ENCODE measurements around the gene CDA.
A peak's percentile ranks its signal among the peaks of the same experiment; 100 is the strongest.

The CDA gene

GRCh38 chr1:20615946-20616846 is 27.3 kb downstream of the CDA start:
- DNase-seq (ENCODE audit: low read depth), result no peak

- DNase-seq (ENCODE audit: low read depth), result no peak
Measured at GRCh38 chr1:20616847-20617487, 28.1 kb downstream of the CDA start.

GRCh38 chr1:20618550-20618949 is 29.7 kb downstream of the CDA start:
- DNase-seq (ENCODE audit: low read depth), result no peak

- no peak for DNase-seq (ENCODE audit: low read depth)
Measured at GRCh38 chr1:20619999-20620398, 31.1 kb downstream of the CDA start.

GRCh38 chr1:20621012-20621411 is 32.1 kb downstream of the CDA start:
- no peak for DNase-seq (ENCODE audit: low read depth)

GRCh38 chr1:20624709-20625108 is 35.8 kb downstream of the CDA start:
- no peak for DNase-seq (ENCODE audit: low read depth)

GRCh38 chr1:20625176-20626097 is 36.5 kb downstream of the CDA start:
- no peak for DNase-seq (ENCODE audit: low read depth)

GRCh38 chr1:20626098-20626427 is 37.2 kb downstream of the CDA start:
- no peak for DNase-seq (ENCODE audit: low read depth)

- DNase-seq (ENCODE audit: low read depth), result no peak
Measured at GRCh38 chr1:20626524-20626923, 37.6 kb downstream of the CDA start.

GRCh38 chr1:20630729-20631128 is 41.8 kb downstream of the CDA start:
- no peak for DNase-seq (ENCODE audit: low read depth)

GRCh38 chr1:20632386-20632785 is 43.5 kb downstream of the CDA start:
- no peak for DNase-seq (ENCODE audit: low read depth)

- peak; percentile 69 for DNase-seq (ENCODE audit: low read depth)
Measured at GRCh38 chr1:20633190-20634064, 44.5 kb downstream of the CDA start, which contains the start of gene PINK1. TSS of gene PINK1 (plus strand) at chr1:20633458. CDS start at chr1:20633549, 91 bp downstream.

GRCh38 chr1:20634065-20634593 is 45.2 kb downstream of the CDA start:
- DNase-seq (ENCODE audit: low read depth), result no peak

- no peak for DNase-seq (ENCODE audit: low read depth)
Measured at GRCh38 chr1:20634594-20635084, 45.7 kb downstream of the CDA start.

- no peak for DNase-seq (ENCODE audit: low read depth)
Measured at GRCh38 chr1:20636785-20637347, 48.0 kb downstream of the CDA start.

- DNase-seq (ENCODE audit: low read depth), result no peak
Measured at GRCh38 chr1:20640183-20640597, 51.3 kb downstream of the CDA start.

GRCh38 chr1:20641975-20642374 is 53.1 kb downstream of the CDA start:
- DNase-seq (ENCODE audit: low read depth), result no peak

GRCh38 chr1:20643080-20643479 is 54.2 kb downstream of the CDA start:
- no peak for DNase-seq (ENCODE audit: low read depth)

- no peak for DNase-seq (ENCODE audit: low read depth)
Measured at GRCh38 chr1:20644416-20644815, 55.5 kb downstream of the CDA start.

- DNase-seq (ENCODE audit: low read depth), result no peak
Measured at GRCh38 chr1:20645414-20645813, 56.5 kb downstream of the CDA start.

- no peak for DNase-seq (ENCODE audit: low read depth)
Measured at GRCh38 chr1:20648438-20648837, 59.5 kb downstream of the CDA start.

Data from HS-27A (cell line).